Measurements from ENCODE around the gene VPS26B.
A peak's percentile ranks its signal among the peaks of the same experiment; 100 is the strongest.
"Not testable (repeated sequence)": the region's sequence is repeated elsewhere in the genome, so short reads cannot be mapped to it uniquely, and the experiment has no call there.

The VPS26B gene

GRCh38 chr11:134223836-134224709 lies at the start of gene VPS26B, which contains the start of gene NCAPD3:
Gene VPS26B, plus strand, starts transcription at chr11:134224671. Its CDS starts 452 bp downstream, at chr11:134225123.
Gene NCAPD3, minus strand, starts transcription at chr11:134223967. Its CDS starts 41 bp downstream, at chr11:134223926.
- DNase-seq = peak; percentile 93

- DNase-seq = no peak
Observed at GRCh38 chr11:134176284-134176683, 48.2 kb upstream of the VPS26B start.

GRCh38 chr11:134178032-134178674 lies 46.3 kb upstream of the VPS26B start:
- DNase-seq = no peak

- DNase-seq = no peak
Observed at GRCh38 chr11:134181707-134182106, 42.8 kb upstream of the VPS26B start.

GRCh38 chr11:134188092-134188491 lies 36.4 kb upstream of the VPS26B start:
- not testable (repeated sequence) for DNase-seq

GRCh38 chr11:134196756-134197155 lies 27.7 kb upstream of the VPS26B start:
- no peak for DNase-seq

- DNase-seq = no peak
Observed at GRCh38 chr11:134199531-134199930, 24.9 kb upstream of the VPS26B start.

- no peak for DNase-seq
Observed at GRCh38 chr11:134200688-134201087, 23.8 kb upstream of the VPS26B start.

GRCh38 chr11:134202661-134203060 lies 21.8 kb upstream of the VPS26B start:
- no peak for DNase-seq

- no peak for DNase-seq
Observed at GRCh38 chr11:134205729-134206128, 18.7 kb upstream of the VPS26B start.

GRCh38 chr11:134206185-134206584 lies 18.3 kb upstream of the VPS26B start:
- no peak for DNase-seq

- DNase-seq = no peak
Observed at GRCh38 chr11:134207538-134208239, 16.8 kb upstream of the VPS26B start.

- DNase-seq = peak in 1 of 2 donors; percentile 24
Observed at GRCh38 chr11:134215836-134216235, 8.6 kb upstream of the VPS26B start.

- no peak for DNase-seq
Observed at GRCh38 chr11:134216816-134217215, 7.7 kb upstream of the VPS26B start.

GRCh38 chr11:134223121-134223520 lies 1.4 kb upstream of the VPS26B start:
- DNase-seq = no peak

GRCh38 chr11:134224710-134225664 lies 516 bp downstream of the VPS26B start:
- peak; percentile 56 to 65 for DNase-seq

- DNase-seq = no peak
Observed at GRCh38 chr11:134226806-134227325, 2.4 kb downstream of the VPS26B start.

- DNase-seq = no peak
Observed at GRCh38 chr11:134228625-134229024, 4.2 kb downstream of the VPS26B start.

GRCh38 chr11:134229126-134229790 lies 4.8 kb downstream of the VPS26B start:
- DNase-seq = no peak

- DNase-seq = no peak
Observed at GRCh38 chr11:134230339-134230738, 5.9 kb downstream of the VPS26B start.

- DNase-seq = no peak
Observed at GRCh38 chr11:134231958-134232659, 7.6 kb downstream of the VPS26B start.
